HCT116 (cell line): ENCODE measurements around the gene FAM120A. TPM values are rescaled to one million over a fixed set of nuclear protein-coding genes. Genes with fewer than 3 reads are reported as not detected.

Experiments used
- ATAC-seq: fragments of 200-7000 bp; cut with Tn5 transposase; 2 replicates; pipeline ENCODE4 v1.9.1; 2020; ENCODE audit warnings: mild to moderate bottlenecking, moderate library complexity
- BruUV-seq: library from RNA; stranded (reverse); fragments of 400-500 nt; replicated peaks from 2 replicates; lab custom pipeline; 2021; lab: Mats Ljungman, UMichigan
- CTCF ChIA-PET: fragments of 300-600 bp; sonication (Branson Sonifier 250); formaldehyde crosslinking; loops from one replicate; lab custom pipeline; 2021; ENCODE audit warnings: antibody characterized with exemption; lab: Charles Lee
- POLR2A ChIA-PET: fragments of 300-600, 350-600 bp; sonication (Branson Sonifier 250); formaldehyde crosslinking; loops from one replicate; lab custom pipeline; 2021; ENCODE audit warnings: antibody characterized with exemption; lab: Charles Lee
- RAD21 ChIA-PET, 2 experiments: fragments of 300-600 bp; sonication (Branson Sonifier 250); formaldehyde crosslinking; loops; one replicate each; lab custom pipeline; 2023; ENCODE audit warnings: low total read pairs in 2 of 2; ENCODE audit not compliant: uncharacterized antibody in 2 of 2, unreplicated experiment in 2 of 2, low non-redundant PET in 1 of 2; lab: Charles Lee
- DNase-seq: peaks from one replicate; pipeline ENCODE4 v3.0.0-alpha.2; 2010; ENCODE audit warnings: low read depth, low spot score
- H2AFZ ChIP-seq: fragments of 200-600 bp; shearing (Covaris generic), sonication (generic); 2 replicates; pipeline ENCODE4 v1.6.1; 2017; ENCODE audit warnings: low read depth, mixed run types, mixed read lengths, antibody characterized with exemption, low read length; ENCODE audit not compliant: poor library complexity, severe bottlenecking
- H3K27ac ChIP-seq: 2 replicates; pipeline ENCODE4 v1.5.1; 2012; ENCODE audit warnings: low read depth, low read length
- H3K27me3 ChIP-seq: fragments of 200-600 bp; sonication (generic); 2 replicates; pipeline ENCODE4 v1.6.1; 2016; ENCODE audit warnings: mixed run types, low read length, mixed read lengths; ENCODE audit not compliant: insufficient read depth
- H3K36me3 ChIP-seq, 2 experiments: fragments of 200-500 bp in 1 of 2; fragments of 200-600 bp in 1 of 2; sonication (Bioruptor generic) in 1 of 2; sonication (generic) in 1 of 2; 2 replicates each; pipeline versions ENCODE4 v1.5.1 to v1.6.1; 2014 to 2016; ENCODE audit warnings: low read length in 2 of 2, inconsistent platforms in 1 of 2, mixed read lengths in 1 of 2, mixed run types in 1 of 2; ENCODE audit not compliant: insufficient read depth in 2 of 2, control insufficient read depth in 1 of 2
- H3K4me1 ChIP-seq, 2 experiments: fragments of 200-600 bp in 1 of 2; sonication (generic) in 1 of 2; 2 replicates each; pipeline versions ENCODE4 v1.5.1 to v1.6.1; 2012 to 2017; ENCODE audit warnings: low read length in 2 of 2, inconsistent platforms in 1 of 2, mild to moderate bottlenecking in 1 of 2, mixed read lengths in 1 of 2, mixed run types in 1 of 2, moderate library complexity in 1 of 2; ENCODE audit not compliant: insufficient read depth in 2 of 2, control insufficient read depth in 1 of 2
- H3K4me2 ChIP-seq: fragments of 200-600 bp; sonication (generic); 2 replicates; pipeline ENCODE4 v1.6.1; 2017; ENCODE audit warnings: mixed run types, low read length, mixed read lengths
- H3K4me3 ChIP-seq, 2 experiments: fragments of 200-600 bp in 1 of 2; sonication (generic) in 1 of 2; replicated peaks in 1 of 2; 2 replicates each; pipeline ENCODE4 v1.5.1; 2011 to 2016; ENCODE audit warnings: low read length in 2 of 2, control low read depth in 1 of 2, low read depth in 1 of 2, mild to moderate bottlenecking in 1 of 2, mixed read lengths in 1 of 2, mixed run types in 1 of 2
- H3K79me2 ChIP-seq: fragments of 200-600 bp; sonication (generic); 2 replicates; pipeline ENCODE4 v1.6.1; 2017; ENCODE audit warnings: mild to moderate bottlenecking, mixed run types, low read length, moderate library complexity, mixed read lengths; ENCODE audit not compliant: insufficient read depth
- H3K9ac ChIP-seq: fragments of 200-600 bp; sonication (generic); 2 replicates; pipeline ENCODE4 v1.6.1; 2016; ENCODE audit warnings: low read length, mixed read lengths
- H3K9me2 ChIP-seq: fragments of 200-600 bp; sonication (generic), shearing (Covaris generic); 2 replicates; pipeline ENCODE4 v1.6.1; 2017; ENCODE audit warnings: mixed run types, mild to moderate bottlenecking, moderate library complexity; ENCODE audit not compliant: insufficient read depth
- H3K9me3 ChIP-seq, 2 experiments: fragments of 200-500 bp in 1 of 2; fragments of 200-600 bp in 1 of 2; sonication (Bioruptor generic) in 1 of 2; sonication (generic) in 1 of 2; 2 replicates each; pipeline ENCODE4 v1.6.1; 2014 to 2017; ENCODE audit warnings: low read length in 2 of 2, mixed read lengths in 2 of 2, inconsistent platforms in 1 of 2, low read depth in 1 of 2, mild to moderate bottlenecking in 1 of 2, mixed run types in 1 of 2, moderate library complexity in 1 of 2; ENCODE audit not compliant: control insufficient read depth in 1 of 2, insufficient read depth in 1 of 2
- H4K20me1 ChIP-seq: fragments of 200-600 bp; sonication (generic), shearing (Covaris generic); 2 replicates; pipeline ENCODE4 v1.6.1; 2017; ENCODE audit warnings: mixed run types, mild to moderate bottlenecking, moderate library complexity; ENCODE audit not compliant: insufficient read depth
- CBX3 ChIP-seq: IDR thresholded peaks from 2 replicates; pipeline ENCODE4 v1.6.1; 2012; ENCODE audit warnings: low read depth
- POLR2AphosphoS5 ChIP-seq: IDR thresholded peaks from 2 replicates; pipeline ENCODE4 v1.6.1; 2011; ENCODE audit warnings: mild to moderate bottlenecking, low read depth, low read length, moderate library complexity
- SIN3A ChIP-seq: IDR thresholded peaks from 2 replicates; pipeline ENCODE4 v1.6.1; 2012; ENCODE audit warnings: low read depth
- YY1 ChIP-seq: IDR thresholded peaks from 2 replicates; pipeline ENCODE4 v1.6.1; 2011; ENCODE audit warnings: low read length, low read depth, moderate library complexity, mild to moderate bottlenecking; ENCODE audit not compliant: insufficient replicate concordance; ENCODE audit errors: extremely low read depth
- intact Hi-C: fragments of 100-400 bp; cut with micrococcal nuclease; formaldehyde crosslinking; loops from 2 replicates; pipeline ENCODE4 v1.10.0; 2022
- total RNA-seq: library from RNA; stranded (reverse); gene quantifications from one replicate; pipeline ENCODE4 v1.2.1, GENCODE V29; 2021; ENCODE audit not compliant: unreplicated experiment
- TF ChIP-seq, protein P1 (sequence below): IDR thresholded peaks from 2 replicates; pipeline ENCODE4 v1.6.1; 2012
- TF ChIP-seq, protein P2 (sequence below): IDR thresholded peaks from 2 replicates; pipeline ENCODE4 v1.6.1; 2012; ENCODE audit warnings: low read depth

FAM120A gene
- total RNA-seq, 1 experiment from 2014 or later: 122 TPM

DNA sequence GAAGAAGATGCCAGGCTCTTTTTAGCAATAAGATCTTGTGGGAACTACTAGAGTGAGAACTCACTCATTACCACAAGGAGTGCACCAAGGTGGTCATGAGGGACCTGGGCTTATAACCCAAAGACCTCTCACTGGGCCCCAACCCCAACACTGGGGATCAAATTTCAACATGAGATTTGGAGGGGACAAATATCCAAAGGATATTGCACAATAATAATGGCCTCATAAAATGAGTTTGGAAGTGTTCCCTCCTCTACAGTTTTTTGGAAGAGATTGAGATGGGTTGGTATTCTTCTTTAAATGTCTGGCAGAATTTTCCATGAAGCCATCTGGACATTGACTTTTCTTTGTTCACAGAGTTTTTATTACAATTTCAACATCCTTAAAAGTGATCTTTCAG, 38.0 kb upstream of the FAM120A start:
- intact Hi-C loops: no loop called here
- ChIA-PET POLR2A (no interaction called here), CTCF (no interaction called here), RAD21 (no interaction called here)
- Histone ChIP-seq H3K27ac (no peak overlapping the region), H3K4me1 (no peaks in the 10 kb centered on the region), H3K9ac (no peak overlapping the region), H2AFZ (no peak overlapping the region), H3K4me2 (no peak overlapping the region), H4K20me1 (no peaks in the 10 kb centered on the region), H3K27me3 (no peaks in the 10 kb centered on the region), H3K4me3 (no peak overlapping the region), H3K36me3 (no peaks in the 10 kb centered on the region), H3K9me3 (no peaks in the 10 kb centered on the region), H3K79me2 (no peaks in the 10 kb centered on the region), H3K9me2 (no peaks in the 10 kb centered on the region)
- DNase-seq (no peak), ATAC-seq (no peak)
- no peak for TF ChIP-seq YY1
- TF ChIP-seq SIN3A: no peak
- no peak for TF ChIP-seq CBX3
- TF ChIP-seq, protein P1, sequence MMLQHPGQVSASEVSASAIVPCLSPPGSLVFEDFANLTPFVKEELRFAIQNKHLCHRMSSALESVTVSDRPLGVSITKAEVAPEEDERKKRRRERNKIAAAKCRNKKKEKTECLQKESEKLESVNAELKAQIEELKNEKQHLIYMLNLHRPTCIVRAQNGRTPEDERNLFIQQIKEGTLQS: no peak
- BruUV-seq: no TSS peak

DNA sequence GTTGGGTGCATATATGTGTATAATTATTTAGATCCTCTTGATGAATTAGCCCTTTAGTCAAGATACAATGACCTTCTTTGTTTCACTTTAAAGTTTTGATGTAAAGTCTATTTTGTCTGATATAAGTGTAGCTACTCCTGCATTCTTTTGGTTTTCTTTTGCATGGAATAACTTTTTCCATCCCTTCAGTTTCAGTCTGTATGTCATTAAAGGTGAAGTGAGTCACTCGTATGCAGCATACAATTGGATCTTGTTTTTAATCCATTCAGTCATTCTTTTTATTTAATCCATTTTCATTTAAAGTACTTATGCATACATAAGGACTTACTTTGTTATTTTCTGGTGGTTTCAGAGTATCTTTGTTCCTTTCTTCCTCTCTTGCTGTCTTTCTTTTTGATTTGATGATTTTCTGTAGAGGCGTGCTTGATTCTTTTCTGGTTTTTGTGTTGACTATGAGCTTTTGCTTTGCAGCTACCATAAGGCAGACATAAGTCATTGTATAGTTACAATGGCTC, 36.3 kb upstream of the FAM120A start:
- H3K27ac ChIP-seq: no peak overlapping the region
- H4K20me1 ChIP-seq: no peaks in the 10 kb centered on the region
- no peaks in the 10 kb centered on the region for H3K9me2 ChIP-seq
- RAD21 ChIA-PET: no interaction called here
- BruUV-seq: no TSS peak
- ATAC-seq: no peak
- intact Hi-C loops: no loop called here
- POLR2A ChIA-PET: no interaction called here
- H3K9me3 ChIP-seq: no peaks in the 10 kb centered on the region; a peak in 1 of 4 replicates
- no peak for TF ChIP-seq POLR2AphosphoS5
- TF ChIP-seq, protein P2, sequence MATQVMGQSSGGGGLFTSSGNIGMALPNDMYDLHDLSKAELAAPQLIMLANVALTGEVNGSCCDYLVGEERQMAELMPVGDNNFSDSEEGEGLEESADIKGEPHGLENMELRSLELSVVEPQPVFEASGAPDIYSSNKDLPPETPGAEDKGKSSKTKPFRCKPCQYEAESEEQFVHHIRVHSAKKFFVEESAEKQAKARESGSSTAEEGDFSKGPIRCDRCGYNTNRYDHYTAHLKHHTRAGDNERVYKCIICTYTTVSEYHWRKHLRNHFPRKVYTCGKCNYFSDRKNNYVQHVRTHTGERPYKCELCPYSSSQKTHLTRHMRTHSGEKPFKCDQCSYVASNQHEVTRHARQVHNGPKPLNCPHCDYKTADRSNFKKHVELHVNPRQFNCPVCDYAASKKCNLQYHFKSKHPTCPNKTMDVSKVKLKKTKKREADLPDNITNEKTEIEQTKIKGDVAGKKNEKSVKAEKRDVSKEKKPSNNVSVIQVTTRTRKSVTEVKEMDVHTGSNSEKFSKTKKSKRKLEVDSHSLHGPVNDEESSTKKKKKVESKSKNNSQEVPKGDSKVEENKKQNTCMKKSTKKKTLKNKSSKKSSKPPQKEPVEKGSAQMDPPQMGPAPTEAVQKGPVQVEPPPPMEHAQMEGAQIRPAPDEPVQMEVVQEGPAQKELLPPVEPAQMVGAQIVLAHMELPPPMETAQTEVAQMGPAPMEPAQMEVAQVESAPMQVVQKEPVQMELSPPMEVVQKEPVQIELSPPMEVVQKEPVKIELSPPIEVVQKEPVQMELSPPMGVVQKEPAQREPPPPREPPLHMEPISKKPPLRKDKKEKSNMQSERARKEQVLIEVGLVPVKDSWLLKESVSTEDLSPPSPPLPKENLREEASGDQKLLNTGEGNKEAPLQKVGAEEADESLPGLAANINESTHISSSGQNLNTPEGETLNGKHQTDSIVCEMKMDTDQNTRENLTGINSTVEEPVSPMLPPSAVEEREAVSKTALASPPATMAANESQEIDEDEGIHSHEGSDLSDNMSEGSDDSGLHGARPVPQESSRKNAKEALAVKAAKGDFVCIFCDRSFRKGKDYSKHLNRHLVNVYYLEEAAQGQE: no peak
- TF ChIP-seq, all 23 proteins: peak for 0
- no peak overlapping the region for H3K4me3 ChIP-seq
- CTCF ChIA-PET: no interaction called here
- H3K9ac ChIP-seq: no peak overlapping the region
- DNase-seq: no peak
- no peaks in the 10 kb centered on the region for H3K36me3 ChIP-seq
- no peaks in the 10 kb centered on the region for H3K79me2 ChIP-seq
- no peak overlapping the region for H2AFZ ChIP-seq
- no peaks in the 10 kb centered on the region for H3K27me3 ChIP-seq
- no peaks in the 10 kb centered on the region for H3K4me1 ChIP-seq
- no peak overlapping the region for H3K4me2 ChIP-seq
